ENCODE results near the gene PFDN6. TPM values are rescaled to one million over a fixed set of nuclear protein-coding genes. Genes with fewer than 3 reads are reported as not detected.
"Not testable (repeated sequence)": the region's sequence is repeated elsewhere in the genome, so short reads cannot be mapped to it uniquely, and the experiment has no call there.

Gene PFDN6
- total RNA-seq, 1 experiment from 2014 or later: 83.4 TPM

- POLR2A ChIA-PET (ENCODE audit: low non-redundant PET): no interaction called here
- no peaks in the 10 kb centered on the region for H3K9me3 ChIP-seq (ENCODE audit: low read depth, low read length, poor library complexity, severe bottlenecking)
- peak overlapping the region; percentile 99 for H3K27ac ChIP-seq (ENCODE audit: low read depth, low read length, poor library complexity, severe bottlenecking)
- H3K27me3 ChIP-seq (replicated peaks; ENCODE audit: insufficient read depth, low read depth, low read length, poor library complexity): no peaks in the 10 kb centered on the region
- H3K4me1 ChIP-seq (ENCODE audit: insufficient read depth, low read length, poor library complexity, severe bottlenecking): peaks cover 40% of the 10 kb centered on the region
- CTCF ChIA-PET: no interaction called here
- peaks cover 61% of the 10 kb centered on the region for H3K36me3 ChIP-seq (ENCODE audit: insufficient read depth, low read length, poor library complexity, severe bottlenecking)
- H3K4me3 ChIP-seq (ENCODE audit: low read depth, low read length, poor library complexity, severe bottlenecking): peak overlapping the region; percentile 68
- intact Hi-C loops (cut with micrococcal nuclease; ENCODE audit: unreplicated experiment): no loop called here
- no peak for TF ChIP-seq EZH2 (IDR thresholded peaks at IDR 0.05; ENCODE audit: borderline replicate concordance, low read depth, low read length, poor library complexity, severe bottlenecking)
- no peak for TF ChIP-seq CTCF (conservative IDR thresholded peaks at IDR 0.05; ENCODE audit: low read depth, low read length)
- BruUV-seq (replicated peaks): TSS peak; percentile 74
- DNase-seq (ENCODE audit: low spot score): no peak
These were observed 16.9 kb upstream of the PFDN6 start for GRCh38 chr6:33272275-33273128.

GRCh38 chr6:33273129-33273923 lies 16.1 kb upstream of the PFDN6 start:
- Histone ChIP-seq H3K4me3 (ENCODE audit: low read depth, low read length, poor library complexity, severe bottlenecking) (peak overlapping the region; percentile 68), H3K4me1 (ENCODE audit: insufficient read depth, low read length, poor library complexity, severe bottlenecking) (peaks cover 40% of the 10 kb centered on the region), H3K27me3 (replicated peaks; ENCODE audit: insufficient read depth, low read depth, low read length, poor library complexity) (no peaks in the 10 kb centered on the region), H3K36me3 (ENCODE audit: insufficient read depth, low read length, poor library complexity, severe bottlenecking) (peaks cover 55% of the 10 kb centered on the region), H3K9me3 (ENCODE audit: low read depth, low read length, poor library complexity, severe bottlenecking) (no peaks in the 10 kb centered on the region), H3K27ac (ENCODE audit: low read depth, low read length, poor library complexity, severe bottlenecking) (peak overlapping the region; percentile 99)
- CTCF ChIA-PET: no interaction called here
- no peak for DNase-seq (ENCODE audit: low spot score)
- intact Hi-C loops (cut with micrococcal nuclease; ENCODE audit: unreplicated experiment): no loop called here
- BruUV-seq (replicated peaks): no TSS peak
- TF ChIP-seq CTCF (conservative IDR thresholded peaks at IDR 0.05; ENCODE audit: low read depth, low read length): no peak
- no peak for TF ChIP-seq EZH2 (IDR thresholded peaks at IDR 0.05; ENCODE audit: borderline replicate concordance, low read depth, low read length, poor library complexity, severe bottlenecking)
- POLR2A ChIA-PET (ENCODE audit: low non-redundant PET): no interaction called here

- intact Hi-C loops (cut with micrococcal nuclease; ENCODE audit: unreplicated experiment): no loop called here
- no peaks in the 10 kb centered on the region for H3K9me3 ChIP-seq (ENCODE audit: low read depth, low read length, poor library complexity, severe bottlenecking)
- CTCF ChIA-PET: interaction anchor here (0.6 kb wide), 1 partner anchor 129 kb away, joined by 3 read pairs; no protein-coding TSS in a partner anchor
- no peak for DNase-seq (ENCODE audit: low spot score)
- POLR2A ChIA-PET (ENCODE audit: low non-redundant PET): no interaction called here
- H3K27ac ChIP-seq (ENCODE audit: low read depth, low read length, poor library complexity, severe bottlenecking): peak overlapping the region; percentile 99
- H3K27me3 ChIP-seq (replicated peaks; ENCODE audit: insufficient read depth, low read depth, low read length, poor library complexity): no peaks in the 10 kb centered on the region
- peaks cover 40% of the 10 kb centered on the region for H3K4me1 ChIP-seq (ENCODE audit: insufficient read depth, low read length, poor library complexity, severe bottlenecking)
- peak overlapping the region; percentile 68 for H3K4me3 ChIP-seq (ENCODE audit: low read depth, low read length, poor library complexity, severe bottlenecking)
- no TSS peak for BruUV-seq (replicated peaks)
- peaks cover 53% of the 10 kb centered on the region for H3K36me3 ChIP-seq (ENCODE audit: insufficient read depth, low read length, poor library complexity, severe bottlenecking)
- TF ChIP-seq CTCF (conservative IDR thresholded peaks at IDR 0.05; ENCODE audit: low read depth, low read length) (no peak), EZH2 (IDR thresholded peaks at IDR 0.05; ENCODE audit: borderline replicate concordance, low read depth, low read length, poor library complexity, severe bottlenecking) (no peak)
These were observed 15.2 kb upstream of the PFDN6 start for GRCh38 chr6:33273924-33274902.

GRCh38 chr6:33275795-33276580 lies 13.4 kb upstream of the PFDN6 start:
- Histone ChIP-seq H3K4me1 (ENCODE audit: insufficient read depth, low read length, poor library complexity, severe bottlenecking) (peaks cover 40% of the 10 kb centered on the region), H3K27ac (ENCODE audit: low read depth, low read length, poor library complexity, severe bottlenecking) (peak overlapping the region; percentile 99), H3K36me3 (ENCODE audit: insufficient read depth, low read length, poor library complexity, severe bottlenecking) (peaks cover 59% of the 10 kb centered on the region), H3K4me3 (ENCODE audit: low read depth, low read length, poor library complexity, severe bottlenecking) (peak overlapping the region; percentile 56)
- intact Hi-C loops (cut with micrococcal nuclease; ENCODE audit: unreplicated experiment); H3K9me3 ChIP-seq (ENCODE audit: low read depth, low read length, poor library complexity, severe bottlenecking); POLR2A ChIA-PET (ENCODE audit: low non-redundant PET); BruUV-seq (replicated peaks); DNase-seq (ENCODE audit: low spot score); H3K27me3 ChIP-seq (replicated peaks; ENCODE audit: insufficient read depth, low read depth, low read length, poor library complexity): not testable (repeated sequence)
- CTCF ChIA-PET: interaction anchor here (0.6 to 0.8 kb wide), 2 partner anchors 25 to 28 kb away, joined by 3 read pairs; no protein-coding TSS in a partner anchor
